Psoas muscle (tissue), 8 donors: ENCODE data around the gene TAF12. TPM values are rescaled to one million over a fixed set of nuclear protein-coding genes. Genes with fewer than 3 reads are reported as not detected.
A peak's percentile ranks its signal among the peaks of the same experiment; 100 is the strongest.

ENCODE experiments used
- ATAC-seq, 4 donors: fragments of 200-7000 bp; cut with Tn5 transposase; one replicate each; pipeline ENCODE4 v1.9.1; 2020; ENCODE audit warnings: moderate library complexity in 3 of 4, mild to moderate bottlenecking in 2 of 4
- DNase-seq, 2 donors: peaks; one replicate each; pipeline ENCODE4 v3.0.0-alpha.2; 2020
- H3K27ac ChIP-seq: fragments of 200-600 bp; one replicate; pipeline ENCODE4 v1.8.0; 2022
- H3K27me3 ChIP-seq, 3 donors: fragments of 200-600 bp in 1 of 3; one replicate each; pipeline versions ENCODE4 v1.6.1 to v1.8.0; 2013 to 2022; ENCODE audit warnings: low read length in 2 of 3, mild to moderate bottlenecking in 2 of 3, moderate library complexity in 1 of 3; ENCODE audit not compliant: insufficient read depth in 3 of 3
- H3K36me3 ChIP-seq, 2 donors: fragments of 200-600 bp in 1 of 2; one replicate each; pipeline versions ENCODE4 v1.6.1 to v1.8.0; 2013 to 2022; ENCODE audit warnings: low read depth in 1 of 2, mild to moderate bottlenecking in 1 of 2, moderate library complexity in 1 of 2; ENCODE audit not compliant: insufficient read depth in 1 of 2
- H3K4me1 ChIP-seq: fragments of 200-600 bp; one replicate; pipeline ENCODE4 v1.8.0; 2022
- H3K4me3 ChIP-seq: fragments of 200-600 bp; one replicate; pipeline ENCODE4 v1.8.0; 2022; ENCODE audit warnings: mild to moderate bottlenecking
- H3K9me3 ChIP-seq: fragments of 200-600 bp; one replicate; pipeline ENCODE4 v1.8.0; 2022
- CTCF ChIP-seq: fragments of 200-600 bp; IDR thresholded peaks from one replicate; pipeline ENCODE4 v1.8.0; 2022; ENCODE audit warnings: antibody characterized with exemption
- WGBS, 3 donors: extraction: QIAGEN DNeasy Blood & Tissue Kit; methylation state at CpG; one replicate each; pipeline versions ENCODE4 v1.1.6 to v1.1.7; 2013; 5-methylcytosine and 5-hydroxymethylcytosine counted together
- intact Hi-C, 2 donors: fragments of 100-400 bp; cut with DNase I; formaldehyde crosslinking; loops; one replicate each; pipeline versions ENCODE4 v1.11.0 to v1.14.2; 2022
- polyA plus RNA-seq, 3 donors: library from polyadenylated mRNA; stranded (reverse); fragments of 200-250 nt; gene quantifications; one replicate each; pipeline ENCODE4 v1.2.3, GENCODE V29; 2013
- total RNA-seq, 4 donors: library from RNA; stranded (reverse); fragmentation: NEBNext Ultra II Directional in 2 of 4; extraction: Animal tissue kit (Norgen Biotek cat#: 25700) in 2 of 4; gene quantifications; one replicate each; pipeline versions ENCODE4 v1.2.1 to v1.2.4, GENCODE V29; 2021 to 2023
- donor health status: healthy with polysubstance abuse.
- donor health status: DM: no; HTN: no; CAD: no; lungs with moderate emphysema.
- donor health status: Bipolar disorder and iron deficiency.
- donor health status: healthy.
- donor health status: DM: yes; HTN: yes; CAD: no.
- donor health status: DM: no; HTN: no; CAD: no.
- donor health status: DM: no; HTN: no; CAD: no.
- donor health status: DM: yes; HTN: yes; CAD: no.

TAF12 gene
- total and polyA plus RNA-seq, 7 donors: 24.4 to 54.0 (median 30.3) TPM

- H3K9me3 ChIP-seq: no peaks in the 10 kb centered on the region
- intact Hi-C loops: loop anchor here in 1 of 2 donors (2.0 to 5.0 kb wide), 3 partner anchors 95 to 235 kb away; partner anchors contain the start of gene YTHDF2
- H3K27me3 ChIP-seq: no peaks in the 10 kb centered on the region
- ATAC-seq: peak; percentile 9 to 52 (median 27)
- H3K27ac ChIP-seq: peak overlapping the region; percentile 93
- no peak for DNase-seq
- peaks cover 0 to 3% of the 10 kb centered on the region in 2 donors for H3K36me3 ChIP-seq
- WGBS, 3 donors: 0% methylated on average over 26 of the region's 26 CpGs
- H3K4me1 ChIP-seq: peaks cover 37% of the 10 kb centered on the region
- no peak for TF ChIP-seq CTCF
- peak overlapping the region; percentile 86 for H3K4me3 ChIP-seq
These were observed 616 bp downstream of the TAF12 start for GRCh38 chr1:28642056-28642846.

DNA sequence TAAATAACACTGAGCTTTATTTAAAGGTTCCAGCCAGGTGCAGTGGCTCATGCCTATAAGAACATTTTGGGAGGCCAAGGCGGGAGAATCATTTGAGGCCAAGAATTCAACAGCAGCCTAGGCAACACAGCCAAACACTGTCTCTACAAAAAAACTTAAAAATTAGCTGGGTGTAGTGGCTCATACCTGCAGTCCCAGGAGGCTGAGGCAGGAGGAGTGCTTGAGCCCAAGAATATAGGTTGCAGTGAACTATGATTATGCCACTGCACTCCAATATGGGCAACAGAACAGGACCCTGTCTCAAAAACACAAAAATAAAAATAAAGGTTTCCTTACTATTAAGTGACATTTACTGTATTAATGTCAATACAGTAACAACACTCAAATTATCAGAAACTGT lies 2.1 kb downstream of the TAF12 start:
- Histone ChIP-seq H3K9me3 (no peaks in the 10 kb centered on the region), H3K4me3 (no peak overlapping the region), H3K27ac (no peak overlapping the region), H3K36me3 (peaks cover 0 to 13% of the 10 kb centered on the region in 2 donors), H3K4me1 (peaks cover 26% of the 10 kb centered on the region), H3K27me3 (no peaks in the 10 kb centered on the region)
- 89 to 97% (median 91%) methylated on average over 1 of the region's 1 CpG for WGBS, 3 donors
- no peak for ATAC-seq
- TF ChIP-seq CTCF: no peak
- no peak for DNase-seq
- intact Hi-C loops: loop anchor here in 1 of 2 donors (5.0 kb wide), 2 partner anchors 123 to 237 kb away; no protein-coding TSS in a partner anchor

DNA sequence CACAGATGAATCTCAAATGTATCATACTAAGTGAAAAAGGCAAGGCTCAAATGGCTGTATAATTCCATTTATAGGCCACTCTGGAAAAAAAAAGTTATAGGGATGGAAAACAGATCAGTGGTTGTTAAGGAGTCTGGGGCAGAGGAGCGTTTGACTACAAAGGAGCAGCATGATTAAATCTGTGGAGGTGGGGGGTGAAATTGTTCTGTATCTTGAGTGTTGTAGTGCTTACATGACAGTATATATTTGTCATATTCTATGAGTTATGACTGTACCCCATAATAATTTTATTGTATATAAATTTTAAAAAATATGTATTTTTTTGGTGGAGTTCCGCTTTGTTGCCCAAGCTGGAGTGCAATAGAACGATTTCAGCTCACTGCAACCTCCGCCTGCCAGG lies 10.3 kb downstream of the TAF12 start:
- WGBS, 3 donors: 91 to 95% (median 91%) methylated on average over 4 of the region's 4 CpGs
- TF ChIP-seq CTCF: no peak

GRCh38 chr1:28631713-28632112 lies 11.2 kb downstream of the TAF12 start:
- H3K4me1 ChIP-seq: no peaks in the 10 kb centered on the region
- no peaks in the 10 kb centered on the region for H3K9me3 ChIP-seq
- 95 to 97% (median 96%) methylated on average over 1 of the region's 1 CpG for WGBS, 3 donors
- DNase-seq (no peak), ATAC-seq (no peak)
- no peaks in the 10 kb centered on the region for H3K27me3 ChIP-seq
- TF ChIP-seq CTCF: no peak
- no peak overlapping the region for H3K4me3 ChIP-seq
- intact Hi-C loops: no loop called here
- no peak overlapping the region for H3K27ac ChIP-seq
- peaks cover 0 to 9% of the 10 kb centered on the region in 2 donors for H3K36me3 ChIP-seq

More for the DNA sequence above, 10.3 kb downstream of the TAF12 start:
- no peaks in the 10 kb centered on the region for H3K4me1 ChIP-seq
- no peaks in the 10 kb centered on the region for H3K27me3 ChIP-seq
- intact Hi-C loops: no loop called here
- peaks cover 0 to 11% of the 10 kb centered on the region in 2 donors for H3K36me3 ChIP-seq
- ATAC-seq: no peak
- no peaks in the 10 kb centered on the region for H3K9me3 ChIP-seq
- no peak overlapping the region for H3K4me3 ChIP-seq
- H3K27ac ChIP-seq: no peak overlapping the region
- DNase-seq: peak in 1 of 2 donors; percentile 6
